ENCODE results near the gene CD300LF. TPM values are rescaled to one million over a fixed set of nuclear protein-coding genes. Genes with fewer than 3 reads are reported as not detected.

CD300LF gene
- total and polyA plus RNA-seq, 4 donors: 0.13 to 1.9 (median 1.0) TPM

DNA sequence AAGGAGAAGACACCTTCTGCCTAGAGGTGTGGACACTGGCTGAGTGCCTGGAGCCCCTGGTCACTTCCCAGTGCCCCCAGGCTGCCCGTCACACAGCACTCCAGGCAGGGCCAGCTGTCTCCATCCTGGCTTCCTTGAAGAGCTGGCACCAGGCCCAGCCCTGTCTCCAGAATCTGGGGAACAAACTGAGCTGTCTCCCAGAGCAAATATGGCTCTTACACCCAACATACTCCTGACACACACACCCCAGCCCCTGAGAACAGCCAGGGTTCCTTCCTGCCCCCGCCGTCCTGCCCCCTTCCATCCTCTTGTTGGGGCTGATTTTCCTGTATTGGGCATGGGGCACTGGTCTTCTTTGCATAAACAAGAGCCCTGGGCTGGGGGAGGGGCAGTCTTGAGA is 44.8 kb upstream of the CD300LF start:
- DNase-seq (ENCODE audit: low spot score): no peak
- 63% methylated on average over 3 of the region's 3 CpGs for WGBS
- H3K27ac ChIP-seq (ENCODE audit: low read depth in 1 of 2, low read length in 2 of 2): peak overlapping the region; percentile 75 to 76

DNA sequence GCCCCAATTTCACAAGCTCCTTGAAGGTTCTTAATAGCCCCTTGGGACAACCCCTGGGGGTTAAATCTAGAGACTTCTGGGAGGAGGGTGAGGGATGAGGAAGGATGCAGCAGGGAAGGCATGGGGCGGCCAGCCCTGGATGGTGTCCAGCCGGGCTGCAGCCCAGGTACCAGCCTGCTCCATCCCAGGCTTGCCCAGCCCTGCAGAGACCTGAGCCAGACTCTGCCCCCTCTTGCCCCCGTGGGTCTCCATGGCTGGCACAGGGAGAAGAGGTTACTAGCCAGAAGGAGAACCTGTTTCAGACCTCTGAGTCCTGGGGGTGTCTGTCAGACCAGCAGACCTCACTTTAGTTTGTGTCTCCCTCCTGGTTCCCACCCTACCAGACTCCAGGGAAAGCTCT is 44.2 kb upstream of the CD300LF start:
- WGBS: 38% methylated on average over 3 of the region's 3 CpGs
- no peaks in the 10 kb centered on the region for H3K27me3 ChIP-seq (ENCODE audit: control insufficient read depth in 4 of 4, insufficient read depth in 4 of 4, low read length in 3 of 4)
- H3K9me3 ChIP-seq (ENCODE audit: control insufficient read depth in 4 of 4, low read length in 3 of 4): no peaks in the 10 kb centered on the region
- TF ChIP-seq RXRA (IDR thresholded peaks at IDR 0.05) (no peak), FOXA1 (IDR thresholded peaks at IDR 0.05) (no peak), EGR1 (IDR thresholded peaks at IDR 0.05; ENCODE audit: low read depth in 2 of 2) (no peak), GABPA (IDR thresholded peaks at IDR 0.05 in 1 of 2, conservative IDR thresholded peaks at IDR 0.05 in 1 of 2) (no peak), NR2F2 (IDR thresholded peaks at IDR 0.05) (no peak), RAD21 (IDR thresholded peaks at IDR 0.05) (no peak)
- TF ChIP-seq, protein P1, sequence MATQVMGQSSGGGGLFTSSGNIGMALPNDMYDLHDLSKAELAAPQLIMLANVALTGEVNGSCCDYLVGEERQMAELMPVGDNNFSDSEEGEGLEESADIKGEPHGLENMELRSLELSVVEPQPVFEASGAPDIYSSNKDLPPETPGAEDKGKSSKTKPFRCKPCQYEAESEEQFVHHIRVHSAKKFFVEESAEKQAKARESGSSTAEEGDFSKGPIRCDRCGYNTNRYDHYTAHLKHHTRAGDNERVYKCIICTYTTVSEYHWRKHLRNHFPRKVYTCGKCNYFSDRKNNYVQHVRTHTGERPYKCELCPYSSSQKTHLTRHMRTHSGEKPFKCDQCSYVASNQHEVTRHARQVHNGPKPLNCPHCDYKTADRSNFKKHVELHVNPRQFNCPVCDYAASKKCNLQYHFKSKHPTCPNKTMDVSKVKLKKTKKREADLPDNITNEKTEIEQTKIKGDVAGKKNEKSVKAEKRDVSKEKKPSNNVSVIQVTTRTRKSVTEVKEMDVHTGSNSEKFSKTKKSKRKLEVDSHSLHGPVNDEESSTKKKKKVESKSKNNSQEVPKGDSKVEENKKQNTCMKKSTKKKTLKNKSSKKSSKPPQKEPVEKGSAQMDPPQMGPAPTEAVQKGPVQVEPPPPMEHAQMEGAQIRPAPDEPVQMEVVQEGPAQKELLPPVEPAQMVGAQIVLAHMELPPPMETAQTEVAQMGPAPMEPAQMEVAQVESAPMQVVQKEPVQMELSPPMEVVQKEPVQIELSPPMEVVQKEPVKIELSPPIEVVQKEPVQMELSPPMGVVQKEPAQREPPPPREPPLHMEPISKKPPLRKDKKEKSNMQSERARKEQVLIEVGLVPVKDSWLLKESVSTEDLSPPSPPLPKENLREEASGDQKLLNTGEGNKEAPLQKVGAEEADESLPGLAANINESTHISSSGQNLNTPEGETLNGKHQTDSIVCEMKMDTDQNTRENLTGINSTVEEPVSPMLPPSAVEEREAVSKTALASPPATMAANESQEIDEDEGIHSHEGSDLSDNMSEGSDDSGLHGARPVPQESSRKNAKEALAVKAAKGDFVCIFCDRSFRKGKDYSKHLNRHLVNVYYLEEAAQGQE (IDR thresholded peaks at IDR 0.05): no peak
- TF ChIP-seq, protein P2, sequence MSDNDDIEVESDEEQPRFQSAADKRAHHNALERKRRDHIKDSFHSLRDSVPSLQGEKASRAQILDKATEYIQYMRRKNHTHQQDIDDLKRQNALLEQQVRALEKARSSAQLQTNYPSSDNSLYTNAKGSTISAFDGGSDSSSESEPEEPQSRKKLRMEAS (IDR thresholded peaks at IDR 0.05): no peak
- peak overlapping the region; percentile 75 to 76 for H3K27ac ChIP-seq (ENCODE audit: low read depth in 1 of 2, low read length in 2 of 2)
- H3K4me1 ChIP-seq (ENCODE audit: control insufficient read depth in 4 of 4, insufficient read depth in 4 of 4, low read length in 3 of 4): peaks cover 58 to 91% (median 81%) of the 10 kb centered on the region in 4 donors
- DNase-seq (ENCODE audit: low spot score): no peak
- H3K36me3 ChIP-seq (ENCODE audit: control insufficient read depth in 4 of 4, insufficient read depth in 3 of 4, low read depth in 1 of 4, low read length in 3 of 4): no peaks in the 10 kb centered on the region
- H3K9ac ChIP-seq (ENCODE audit: low read depth in 1 of 2, low read length in 2 of 2): no peak overlapping the region
- H3K4me3 ChIP-seq (ENCODE audit: low read depth in 1 of 3, low read length in 3 of 3): no peak overlapping the region

More for the DNA sequence above, 44.8 kb upstream of the CD300LF start:
- peak overlapping the region in 1 of 2 donors; percentile 29 for H3K9ac ChIP-seq (ENCODE audit: low read depth in 1 of 2, low read length in 2 of 2)
- no peaks in the 10 kb centered on the region for H3K9me3 ChIP-seq (ENCODE audit: control insufficient read depth in 4 of 4, low read length in 3 of 4)
- no peak overlapping the region for H3K4me3 ChIP-seq (ENCODE audit: low read depth in 1 of 3, low read length in 3 of 3)
- peaks cover 55 to 91% (median 79%) of the 10 kb centered on the region in 4 donors for H3K4me1 ChIP-seq (ENCODE audit: control insufficient read depth in 4 of 4, insufficient read depth in 4 of 4, low read length in 3 of 4)
- H3K36me3 ChIP-seq (ENCODE audit: control insufficient read depth in 4 of 4, insufficient read depth in 3 of 4, low read depth in 1 of 4, low read length in 3 of 4): no peaks in the 10 kb centered on the region
- TF ChIP-seq, protein P1 (IDR thresholded peaks at IDR 0.05): no peak
- no peak for TF ChIP-seq RXRA (IDR thresholded peaks at IDR 0.05)
- TF ChIP-seq HNF4G (IDR thresholded peaks at IDR 0.05): no peak
- TF ChIP-seq FOXA1 (IDR thresholded peaks at IDR 0.05): no peak
- TF ChIP-seq EGR1 (IDR thresholded peaks at IDR 0.05; ENCODE audit: low read depth in 2 of 2): no peak
- no peak for TF ChIP-seq FOXA2 (IDR thresholded peaks at IDR 0.05)
- TF ChIP-seq TAF1 (conservative IDR thresholded peaks at IDR 0.05): no peak
- TF ChIP-seq, protein P2 (IDR thresholded peaks at IDR 0.05): no peak
- no peak for TF ChIP-seq SP1 (IDR thresholded peaks at IDR 0.05)
- TF ChIP-seq NR2F2 (IDR thresholded peaks at IDR 0.05): no peak
- TF ChIP-seq, protein P3, sequence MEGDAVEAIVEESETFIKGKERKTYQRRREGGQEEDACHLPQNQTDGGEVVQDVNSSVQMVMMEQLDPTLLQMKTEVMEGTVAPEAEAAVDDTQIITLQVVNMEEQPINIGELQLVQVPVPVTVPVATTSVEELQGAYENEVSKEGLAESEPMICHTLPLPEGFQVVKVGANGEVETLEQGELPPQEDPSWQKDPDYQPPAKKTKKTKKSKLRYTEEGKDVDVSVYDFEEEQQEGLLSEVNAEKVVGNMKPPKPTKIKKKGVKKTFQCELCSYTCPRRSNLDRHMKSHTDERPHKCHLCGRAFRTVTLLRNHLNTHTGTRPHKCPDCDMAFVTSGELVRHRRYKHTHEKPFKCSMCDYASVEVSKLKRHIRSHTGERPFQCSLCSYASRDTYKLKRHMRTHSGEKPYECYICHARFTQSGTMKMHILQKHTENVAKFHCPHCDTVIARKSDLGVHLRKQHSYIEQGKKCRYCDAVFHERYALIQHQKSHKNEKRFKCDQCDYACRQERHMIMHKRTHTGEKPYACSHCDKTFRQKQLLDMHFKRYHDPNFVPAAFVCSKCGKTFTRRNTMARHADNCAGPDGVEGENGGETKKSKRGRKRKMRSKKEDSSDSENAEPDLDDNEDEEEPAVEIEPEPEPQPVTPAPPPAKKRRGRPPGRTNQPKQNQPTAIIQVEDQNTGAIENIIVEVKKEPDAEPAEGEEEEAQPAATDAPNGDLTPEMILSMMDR (IDR thresholded peaks at IDR 0.05; ENCODE audit: low read depth, low read length, missing input control): no peak
- no peak for TF ChIP-seq RAD21 (IDR thresholded peaks at IDR 0.05)
- TF ChIP-seq, protein P4, sequence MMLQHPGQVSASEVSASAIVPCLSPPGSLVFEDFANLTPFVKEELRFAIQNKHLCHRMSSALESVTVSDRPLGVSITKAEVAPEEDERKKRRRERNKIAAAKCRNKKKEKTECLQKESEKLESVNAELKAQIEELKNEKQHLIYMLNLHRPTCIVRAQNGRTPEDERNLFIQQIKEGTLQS (IDR thresholded peaks at IDR 0.05): no peak
- TF ChIP-seq, protein P5, sequence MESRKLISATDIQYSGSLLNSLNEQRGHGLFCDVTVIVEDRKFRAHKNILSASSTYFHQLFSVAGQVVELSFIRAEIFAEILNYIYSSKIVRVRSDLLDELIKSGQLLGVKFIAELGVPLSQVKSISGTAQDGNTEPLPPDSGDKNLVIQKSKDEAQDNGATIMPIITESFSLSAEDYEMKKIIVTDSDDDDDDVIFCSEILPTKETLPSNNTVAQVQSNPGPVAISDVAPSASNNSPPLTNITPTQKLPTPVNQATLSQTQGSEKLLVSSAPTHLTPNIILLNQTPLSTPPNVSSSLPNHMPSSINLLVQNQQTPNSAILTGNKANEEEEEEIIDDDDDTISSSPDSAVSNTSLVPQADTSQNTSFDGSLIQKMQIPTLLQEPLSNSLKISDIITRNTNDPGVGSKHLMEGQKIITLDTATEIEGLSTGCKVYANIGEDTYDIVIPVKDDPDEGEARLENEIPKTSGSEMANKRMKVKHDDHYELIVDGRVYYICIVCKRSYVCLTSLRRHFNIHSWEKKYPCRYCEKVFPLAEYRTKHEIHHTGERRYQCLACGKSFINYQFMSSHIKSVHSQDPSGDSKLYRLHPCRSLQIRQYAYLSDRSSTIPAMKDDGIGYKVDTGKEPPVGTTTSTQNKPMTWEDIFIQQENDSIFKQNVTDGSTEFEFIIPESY (IDR thresholded peaks at IDR 0.05): no peak
- H3K27me3 ChIP-seq (ENCODE audit: control insufficient read depth in 4 of 4, insufficient read depth in 4 of 4, low read length in 3 of 4): no peaks in the 10 kb centered on the region

Measured in liver (tissue), 9 donors.